DMS53 (cell line): ENCODE data around the gene PTCD3.

ENCODE experiments used
- DNase-seq: peaks from one replicate; lab custom pipeline; 2025; lab: John Stamatoyannopoulos, UW

PTCD3 gene

DNA sequence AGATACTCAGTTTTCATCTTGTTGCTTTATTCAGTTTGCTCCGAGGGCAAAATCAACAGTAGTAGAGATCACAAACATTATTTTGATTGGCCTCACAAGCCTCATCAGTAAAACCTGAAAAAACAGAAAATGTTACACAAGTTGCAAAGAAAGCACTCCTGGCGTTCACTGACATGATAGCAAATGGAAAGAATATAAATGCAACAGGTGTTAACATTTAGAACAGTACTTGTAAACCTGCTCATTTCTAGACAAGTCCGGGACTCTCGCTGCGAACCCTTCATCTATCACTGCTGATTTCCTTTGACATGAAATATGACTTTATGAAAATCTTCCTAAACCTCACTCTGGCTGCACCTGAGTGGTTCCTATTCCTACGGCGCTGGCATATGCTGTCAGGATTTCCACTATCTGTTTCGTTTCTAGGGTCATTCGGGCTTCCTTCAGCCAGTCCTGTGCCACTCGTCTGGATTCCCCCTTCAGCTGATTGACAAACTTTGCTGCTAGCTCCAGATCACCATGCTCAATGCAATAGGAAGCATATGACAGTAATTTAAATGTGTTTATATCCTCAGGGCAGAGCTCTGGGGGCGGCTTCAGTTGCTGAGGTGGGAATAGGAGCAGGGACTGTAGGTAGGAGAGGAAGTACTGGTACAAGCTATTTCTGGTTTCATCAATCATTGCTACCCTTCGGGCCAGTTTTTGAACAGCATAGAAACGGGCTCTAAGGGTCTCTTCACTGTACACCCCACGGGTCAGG, 38.1 kb downstream of the PTCD3 start:
- DNase-seq: no peak

DNA sequence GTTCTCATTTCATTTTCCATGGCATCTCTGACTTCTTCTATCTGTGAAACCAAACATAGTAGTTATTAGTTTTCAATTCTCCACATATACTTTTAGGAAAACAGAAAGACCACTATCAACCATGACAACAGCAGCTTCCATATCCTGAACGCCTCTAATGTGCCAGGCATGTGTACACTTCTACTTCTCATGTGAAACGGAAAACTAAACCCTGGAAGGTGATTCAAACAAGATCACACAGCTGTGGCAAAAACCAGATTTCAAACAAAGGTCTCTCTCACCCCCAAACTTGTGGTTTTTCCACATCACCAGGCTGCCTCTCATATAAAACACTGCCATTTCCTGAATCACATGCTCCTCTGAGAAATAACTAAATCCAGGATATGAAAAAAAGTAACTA, 41.8 kb downstream of the PTCD3 start:
- DNase-seq: no peak

GRCh38 chr2:86150502-86150901, 44.5 kb downstream of the PTCD3 start:
- DNase-seq: no peak

DNA sequence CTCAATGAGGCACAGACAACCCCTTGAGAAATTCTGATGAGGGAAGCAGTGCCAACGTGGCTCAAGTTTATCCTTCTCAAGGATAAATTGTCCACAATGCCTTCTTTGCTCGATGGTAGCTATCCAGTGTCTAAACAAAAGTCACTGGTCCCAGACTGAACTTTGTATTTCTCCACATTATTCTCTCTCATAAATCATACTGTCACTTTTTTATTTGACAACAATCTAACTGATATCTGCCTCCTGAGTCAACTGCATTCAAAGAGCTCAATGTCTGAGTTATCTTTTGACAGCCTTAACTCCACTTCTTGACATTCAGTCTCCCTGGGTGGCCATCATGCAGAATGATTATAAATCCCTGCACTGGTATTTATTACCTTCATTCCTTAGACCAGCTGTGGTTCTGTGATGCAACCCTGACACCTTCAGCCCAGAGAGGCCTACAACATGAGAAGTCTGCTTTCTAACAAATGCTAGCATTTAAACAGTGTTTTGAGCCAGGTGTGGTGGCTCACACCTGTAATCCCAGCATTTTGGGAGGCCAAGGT, 51.0 kb downstream of the PTCD3 start:
- DNase-seq: no peak

DNA sequence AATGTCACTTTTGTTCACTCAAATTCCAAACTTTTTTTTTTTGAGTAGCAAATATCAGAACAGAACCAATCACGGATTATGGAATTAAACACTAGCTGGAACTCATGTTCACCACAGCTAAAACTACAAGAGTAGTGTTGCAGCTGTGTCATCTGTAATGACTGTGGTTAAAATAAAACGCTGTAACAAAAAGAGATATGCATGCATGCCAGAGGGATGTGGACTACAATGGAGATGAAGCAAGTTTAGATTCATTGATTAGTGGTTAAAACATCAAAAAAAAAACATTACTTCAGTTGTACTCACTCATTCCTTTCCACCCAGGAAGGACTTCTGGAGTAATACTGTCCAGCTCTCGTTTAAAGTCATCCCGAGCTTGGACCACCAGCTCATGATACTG, 52.3 kb downstream of the PTCD3 start:
- DNase-seq: no peak

DNA sequence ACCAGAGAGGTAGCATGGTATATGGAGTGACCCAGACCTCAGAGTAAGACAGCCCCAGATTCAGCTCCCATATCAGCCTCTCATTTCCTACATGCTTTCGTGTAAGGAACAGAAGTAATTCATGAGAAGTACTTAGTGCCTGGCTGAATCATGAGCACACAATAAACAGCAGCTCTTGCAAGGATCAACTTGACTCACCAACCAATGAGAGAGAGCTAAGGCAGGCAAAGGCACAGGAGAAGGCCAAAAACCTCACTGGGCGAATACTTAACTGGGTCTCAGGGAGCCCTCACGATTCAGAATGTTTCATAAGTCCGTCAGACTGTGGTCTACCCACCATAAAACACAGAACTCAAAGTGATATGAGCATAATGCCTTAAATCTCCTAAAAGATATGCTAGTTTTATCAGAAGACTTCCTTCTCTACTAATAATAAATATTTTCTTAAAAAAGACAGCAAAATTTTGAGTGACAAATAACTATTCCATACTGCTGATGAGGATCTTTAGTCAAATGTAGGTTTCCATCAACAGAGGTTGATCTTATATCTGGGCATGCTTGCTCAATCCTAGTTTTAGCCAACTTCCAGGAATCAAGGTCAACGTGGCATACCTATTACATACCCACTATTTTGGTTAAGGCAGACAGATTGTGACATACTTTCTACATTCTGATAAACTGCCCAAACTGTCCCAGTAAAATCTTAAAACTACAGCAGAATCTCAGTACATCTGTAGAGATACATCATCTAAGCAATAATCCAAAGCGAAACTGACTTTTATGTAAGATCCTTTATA, 54.3 kb downstream of the PTCD3 start:
- DNase-seq: no peak

DNA sequence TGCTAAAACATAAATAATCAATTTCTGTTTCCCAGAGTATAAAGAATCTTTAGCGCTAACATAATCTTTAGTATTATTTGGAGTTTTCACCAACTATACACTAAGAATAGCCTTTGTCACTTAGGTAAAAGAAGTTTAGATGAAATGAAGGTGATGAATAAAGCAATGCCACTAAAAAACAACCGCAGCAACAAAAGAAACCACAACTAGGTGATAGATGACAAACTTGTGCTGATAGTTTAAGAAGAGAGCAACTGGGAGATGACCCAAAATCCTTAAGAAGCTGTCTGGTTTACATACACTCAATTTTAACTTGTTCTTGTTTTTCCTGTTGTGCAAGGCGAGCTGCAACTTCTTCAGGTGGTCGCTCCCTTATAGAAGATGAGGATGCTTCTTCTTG, 64.4 kb downstream of the PTCD3 start:
- no peak for DNase-seq

- peak; percentile 76 for DNase-seq
Measured at GRCh38 chr2:86171295-86171694, 65.3 kb downstream of the PTCD3 start.

DNA sequence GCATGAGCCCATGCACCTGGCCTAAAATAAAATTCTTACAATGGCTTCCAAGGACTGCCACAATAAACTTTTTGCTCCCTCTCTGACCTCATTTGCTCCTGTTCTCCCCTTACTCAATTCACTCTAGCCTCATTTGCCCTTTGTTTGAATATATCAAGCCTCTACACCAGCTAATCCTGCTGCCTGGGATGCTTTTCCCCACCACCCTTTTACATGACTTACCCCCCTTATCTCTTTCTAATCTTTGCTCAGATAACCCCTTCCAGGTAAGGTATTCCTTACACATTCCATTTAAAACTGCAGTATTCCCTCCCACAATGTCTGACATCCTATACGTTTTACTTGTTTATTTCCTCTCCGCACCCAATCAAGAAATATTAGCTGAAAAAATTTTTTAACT, 66.6 kb downstream of the PTCD3 start:
- DNase-seq: no peak

DNA sequence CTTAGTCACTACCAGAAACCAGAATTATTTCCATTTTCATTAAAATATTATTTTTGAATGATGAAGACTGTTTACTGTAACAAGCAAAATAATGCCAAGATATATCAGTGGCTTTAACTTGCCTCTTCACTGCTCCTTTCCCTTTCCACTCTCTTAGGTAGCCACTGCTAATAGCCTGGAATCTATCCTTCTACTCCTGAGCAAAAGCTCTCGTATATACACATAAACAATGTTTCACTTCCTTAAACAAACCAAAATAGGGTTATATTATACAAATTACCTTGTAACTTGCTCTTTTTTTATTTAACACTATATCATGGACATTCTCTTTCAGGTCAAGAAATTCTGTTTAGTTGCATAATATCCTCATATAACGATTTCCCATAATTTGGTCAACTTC, 68.4 kb downstream of the PTCD3 start:
- DNase-seq: no peak

DNA sequence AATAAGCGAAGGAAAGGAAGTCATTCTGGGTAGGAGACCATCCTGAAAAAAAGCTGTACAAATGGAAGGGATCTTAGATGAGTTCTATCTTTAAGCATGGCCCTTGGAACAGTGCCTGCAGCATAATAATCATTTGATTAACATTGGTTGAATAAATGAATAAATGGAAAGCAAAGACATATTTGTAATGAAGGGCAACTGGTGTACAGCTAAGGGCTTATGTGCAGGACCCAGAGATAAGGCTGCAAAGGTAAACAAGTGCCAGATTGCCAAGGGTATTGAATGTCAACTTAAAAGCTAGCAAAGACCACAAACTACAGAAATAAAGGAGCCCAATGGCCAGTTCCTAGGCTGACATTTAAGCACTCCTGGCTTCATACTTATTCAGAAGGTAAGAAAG, 69.8 kb downstream of the PTCD3 start:
- DNase-seq: no peak

DNA sequence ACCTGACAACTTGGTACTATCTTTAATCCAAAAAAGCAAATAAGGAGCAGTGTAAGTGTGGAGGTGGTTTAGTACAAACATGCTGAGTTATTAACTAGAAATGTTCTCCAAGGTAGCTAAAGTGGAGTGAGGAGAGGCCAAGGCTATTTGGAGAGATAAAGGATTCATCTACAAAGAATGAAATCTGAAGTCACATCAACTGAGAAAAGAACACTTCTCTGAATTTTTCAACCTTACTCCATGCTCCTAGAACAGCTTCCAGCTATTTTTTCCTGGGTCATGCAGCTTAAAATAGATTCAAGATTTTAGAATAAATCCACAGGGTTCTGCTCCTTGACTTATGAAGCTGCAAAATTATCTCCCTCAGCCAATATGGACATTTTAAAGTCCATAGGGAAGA, 70.6 kb downstream of the PTCD3 start:
- DNase-seq: no peak

- DNase-seq: no peak
Measured at GRCh38 chr2:86185517-86186212, 79.6 kb downstream of the PTCD3 start.

DNA sequence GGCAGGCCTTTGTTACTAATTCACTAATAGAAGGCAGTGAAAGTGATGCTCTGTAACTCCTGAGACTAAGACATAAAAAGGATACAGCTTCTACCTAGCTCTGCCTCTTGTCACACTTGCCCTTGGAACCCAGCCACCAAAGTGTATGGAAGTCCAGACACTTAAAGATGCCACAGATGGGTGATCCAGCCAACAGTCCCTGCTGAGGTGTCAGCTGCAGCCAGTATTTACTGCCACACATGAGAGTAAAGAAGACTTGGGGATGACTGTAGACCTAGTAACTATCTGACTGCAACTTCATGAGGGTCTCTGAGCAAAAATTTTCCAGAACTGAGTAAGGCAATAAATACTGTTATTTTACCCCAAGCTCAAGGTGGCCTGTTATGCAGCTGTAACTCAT, 80.4 kb downstream of the PTCD3 start:
- no peak for DNase-seq

DNA sequence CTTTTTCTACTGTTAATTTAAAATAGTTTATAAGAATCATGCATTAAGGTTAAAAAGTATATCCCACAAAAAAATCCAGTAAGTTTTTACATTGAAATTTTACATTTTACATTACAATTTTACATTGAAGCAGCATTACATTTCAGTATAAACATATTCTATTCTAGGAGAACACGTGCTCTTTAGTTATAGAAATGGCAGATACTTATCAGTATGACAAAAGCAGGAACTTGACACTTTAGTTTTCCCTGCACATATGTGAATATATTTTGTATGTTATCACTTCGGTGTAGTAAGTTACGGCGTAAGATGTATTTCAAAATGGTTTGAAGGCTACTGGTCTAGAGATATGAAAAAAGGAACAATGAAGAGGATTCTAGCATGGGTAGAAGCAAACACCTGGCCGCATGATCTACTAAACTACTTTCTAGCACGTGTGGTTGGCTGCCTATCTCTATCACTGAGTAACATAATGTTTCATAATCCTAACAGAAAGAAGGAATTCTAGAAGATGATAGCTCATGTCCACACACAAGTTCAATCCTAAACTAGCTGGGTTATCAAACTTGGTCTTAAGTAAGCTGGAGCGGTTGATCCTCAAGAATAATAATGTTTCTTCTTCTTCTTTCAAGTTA, 83.9 kb downstream of the PTCD3 start:
- no peak for DNase-seq
